Measurements from ENCODE around the gene PFKFB2.

DNA sequence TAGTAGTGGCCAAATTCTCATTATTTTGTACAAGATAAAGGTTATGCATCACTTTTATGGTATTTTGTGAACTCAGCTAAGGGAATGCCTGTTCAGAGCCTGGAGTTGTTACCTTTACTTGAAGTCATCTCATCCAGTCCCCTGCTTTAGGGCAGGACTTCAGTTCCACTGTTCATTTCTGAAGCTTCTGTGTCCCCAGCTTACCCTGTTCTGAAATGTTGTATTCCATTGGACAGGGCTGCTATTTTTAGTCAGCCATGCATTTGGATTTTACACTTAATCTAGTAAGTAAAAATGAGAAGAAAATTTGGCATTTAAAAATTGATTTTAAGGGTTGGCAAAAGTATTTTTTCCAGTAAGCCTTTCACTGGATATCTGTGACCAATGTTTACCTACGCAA lies 23.9 kb downstream of the PFKFB2 start:
- TF ChIP-seq, protein P1, sequence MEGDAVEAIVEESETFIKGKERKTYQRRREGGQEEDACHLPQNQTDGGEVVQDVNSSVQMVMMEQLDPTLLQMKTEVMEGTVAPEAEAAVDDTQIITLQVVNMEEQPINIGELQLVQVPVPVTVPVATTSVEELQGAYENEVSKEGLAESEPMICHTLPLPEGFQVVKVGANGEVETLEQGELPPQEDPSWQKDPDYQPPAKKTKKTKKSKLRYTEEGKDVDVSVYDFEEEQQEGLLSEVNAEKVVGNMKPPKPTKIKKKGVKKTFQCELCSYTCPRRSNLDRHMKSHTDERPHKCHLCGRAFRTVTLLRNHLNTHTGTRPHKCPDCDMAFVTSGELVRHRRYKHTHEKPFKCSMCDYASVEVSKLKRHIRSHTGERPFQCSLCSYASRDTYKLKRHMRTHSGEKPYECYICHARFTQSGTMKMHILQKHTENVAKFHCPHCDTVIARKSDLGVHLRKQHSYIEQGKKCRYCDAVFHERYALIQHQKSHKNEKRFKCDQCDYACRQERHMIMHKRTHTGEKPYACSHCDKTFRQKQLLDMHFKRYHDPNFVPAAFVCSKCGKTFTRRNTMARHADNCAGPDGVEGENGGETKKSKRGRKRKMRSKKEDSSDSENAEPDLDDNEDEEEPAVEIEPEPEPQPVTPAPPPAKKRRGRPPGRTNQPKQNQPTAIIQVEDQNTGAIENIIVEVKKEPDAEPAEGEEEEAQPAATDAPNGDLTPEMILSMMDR (IDR thresholded peaks at IDR 0.05) = no peak
- TF ChIP-seq POLR2AphosphoS5 (IDR thresholded peaks at IDR 0.05) (no peak), POLR2A (IDR thresholded peaks at IDR 0.05) (no peak)
